MCF 10A (cell line): ENCODE data around the gene NRAS. TPM values are rescaled to one million over a fixed set of nuclear protein-coding genes. Genes with fewer than 3 reads are reported as not detected.
A peak's percentile ranks its signal among the peaks of the same experiment; 100 is the strongest.

Source experiments
- BruUV-seq: library from RNA; stranded (reverse); fragments of 400-500 nt; replicated peaks from 2 replicates; lab custom pipeline; 2021; lab: Mats Ljungman, UMichigan
- CTCF ChIA-PET: fragments of 300-600 bp; sonication (Branson Sonifier 250); formaldehyde crosslinking; extraction: SDS; loops from one replicate; lab custom pipeline; 2021; ENCODE audit warnings: antibody characterized with exemption, inconsistent platforms; lab: Yijun Ruan, JAX
- POLR2A ChIA-PET: fragments of 300-600, 350-650 bp; sonication (Branson Sonifier 250); formaldehyde crosslinking; extraction: SDS; loops from one replicate; lab custom pipeline; 2020; ENCODE audit warnings: antibody characterized with exemption, inconsistent platforms; lab: Yijun Ruan, JAX
- DNase-seq: peaks from one replicate; pipeline ENCODE4 v3.0.0-alpha.2; 2018; ENCODE audit not compliant: unreplicated experiment
- H3K27ac Mint-ChIP-seq: one replicate; pipeline ENCODE4 v1.8.0; 2022; ENCODE audit warnings: mild to moderate bottlenecking, low read depth, mixed read lengths; ENCODE audit not compliant: unreplicated experiment
- H3K27me3 Mint-ChIP-seq: one replicate; pipeline ENCODE4 v1.8.0; 2022; ENCODE audit warnings: mixed read lengths; ENCODE audit not compliant: insufficient read depth, unreplicated experiment
- H3K36me3 Mint-ChIP-seq: one replicate; pipeline ENCODE4 v1.8.0; 2022; ENCODE audit warnings: mild to moderate bottlenecking, moderate library complexity, mixed read lengths; ENCODE audit not compliant: insufficient read depth, unreplicated experiment
- H3K4me1 Mint-ChIP-seq: one replicate; pipeline ENCODE4 v1.8.0; 2022; ENCODE audit warnings: mixed read lengths; ENCODE audit not compliant: insufficient read depth, unreplicated experiment
- H3K4me3 Mint-ChIP-seq: one replicate; pipeline ENCODE4 v1.8.0; 2022; ENCODE audit warnings: mild to moderate bottlenecking, moderate library complexity, mixed read lengths; ENCODE audit not compliant: unreplicated experiment
- H3K9me3 Mint-ChIP-seq: one replicate; pipeline ENCODE4 v1.8.0; 2022; ENCODE audit warnings: mixed read lengths; ENCODE audit not compliant: unreplicated experiment
- intact Hi-C: fragments of 100-400 bp; cut with micrococcal nuclease; formaldehyde crosslinking; loops from 2 replicates; pipeline ENCODE4 v1.14.1; 2022
- total RNA-seq: library from RNA; stranded (reverse); gene quantifications from 2 replicates; pipeline ENCODE4 v1.2.3, GENCODE V29; 2022
- TF ChIP-seq, protein P1 (sequence below): fragments of 200-600 bp; IDR thresholded peaks from one replicate; pipeline ENCODE4 v1.8.0; 2022; ENCODE audit warnings: antibody characterized with exemption, mild to moderate bottlenecking; ENCODE audit not compliant: unreplicated experiment

Gene NRAS
- total RNA-seq, 1 experiment from 2014 or later = 38.9 TPM

DNA sequence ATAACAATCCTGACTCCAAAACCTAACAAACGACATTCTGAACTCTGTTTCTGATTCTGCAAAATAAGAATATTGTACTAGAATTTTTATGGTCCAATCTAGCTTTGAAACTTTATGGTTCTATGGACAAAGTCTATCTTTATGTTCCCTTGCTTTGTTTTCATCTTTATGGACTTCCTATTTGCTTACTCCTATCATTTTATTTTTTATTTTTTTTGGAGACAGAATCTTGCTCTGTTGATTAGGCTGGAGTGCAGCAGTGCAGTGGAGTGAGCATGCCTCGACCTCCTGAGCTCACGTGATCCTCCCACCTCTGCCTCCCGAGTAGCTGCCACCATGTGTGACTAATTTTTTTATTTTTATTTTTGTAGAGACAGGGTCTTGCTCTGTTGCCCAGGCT is 3.6 kb downstream of the NRAS start:
- Mint-ChIP-seq H3K27me3 (no peaks in the 10 kb centered on the region), H3K36me3 (peaks cover 84% of the 10 kb centered on the region)
- BruUV-seq = no TSS peak

GRCh38 chr1:114710360-114710759 is 6.2 kb downstream of the NRAS start:
- intact Hi-C loops = no loop called here
- Mint-ChIP-seq H3K9me3 (no peaks in the 10 kb centered on the region), H3K4me3 (no peak overlapping the region), H3K4me1 (peaks cover 5% of the 10 kb centered on the region), H3K27ac (no peak overlapping the region), H3K36me3 (peaks cover 84% of the 10 kb centered on the region), H3K27me3 (no peaks in the 10 kb centered on the region)
- ChIA-PET POLR2A (interaction anchor here (1.4 kb wide), 1 partner anchor 129 kb away, joined by 3 read pairs; no protein-coding TSS in a partner anchor), CTCF (no interaction called here)
- TF ChIP-seq, protein P1, sequence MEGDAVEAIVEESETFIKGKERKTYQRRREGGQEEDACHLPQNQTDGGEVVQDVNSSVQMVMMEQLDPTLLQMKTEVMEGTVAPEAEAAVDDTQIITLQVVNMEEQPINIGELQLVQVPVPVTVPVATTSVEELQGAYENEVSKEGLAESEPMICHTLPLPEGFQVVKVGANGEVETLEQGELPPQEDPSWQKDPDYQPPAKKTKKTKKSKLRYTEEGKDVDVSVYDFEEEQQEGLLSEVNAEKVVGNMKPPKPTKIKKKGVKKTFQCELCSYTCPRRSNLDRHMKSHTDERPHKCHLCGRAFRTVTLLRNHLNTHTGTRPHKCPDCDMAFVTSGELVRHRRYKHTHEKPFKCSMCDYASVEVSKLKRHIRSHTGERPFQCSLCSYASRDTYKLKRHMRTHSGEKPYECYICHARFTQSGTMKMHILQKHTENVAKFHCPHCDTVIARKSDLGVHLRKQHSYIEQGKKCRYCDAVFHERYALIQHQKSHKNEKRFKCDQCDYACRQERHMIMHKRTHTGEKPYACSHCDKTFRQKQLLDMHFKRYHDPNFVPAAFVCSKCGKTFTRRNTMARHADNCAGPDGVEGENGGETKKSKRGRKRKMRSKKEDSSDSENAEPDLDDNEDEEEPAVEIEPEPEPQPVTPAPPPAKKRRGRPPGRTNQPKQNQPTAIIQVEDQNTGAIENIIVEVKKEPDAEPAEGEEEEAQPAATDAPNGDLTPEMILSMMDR = no peak
- no TSS peak for BruUV-seq
- DNase-seq = no peak

More for the DNA sequence above, 3.6 kb downstream of the NRAS start:
- H3K27ac Mint-ChIP-seq = peak overlapping the region; percentile 73
- ChIA-PET CTCF (interaction anchor here (1.2 to 1.3 kb wide), 2 partner anchors 17 to 41 kb away, joined by 3 to 5 read pairs; partner anchors contain the start of gene AMPD1), POLR2A (interaction anchor here (0.6 to 1.2 kb wide), 2 partner anchors 13 to 513 kb away, joined by 3 to 4 read pairs; no protein-coding TSS in a partner anchor)
- peaks cover 14% of the 10 kb centered on the region for H3K4me1 Mint-ChIP-seq
- no peak for DNase-seq
- intact Hi-C loops = no loop called here
- TF ChIP-seq, protein P1 = no peak
- H3K9me3 Mint-ChIP-seq = no peaks in the 10 kb centered on the region
- no peak overlapping the region for H3K4me3 Mint-ChIP-seq

GRCh38 chr1:114707604-114708003 is 9.0 kb downstream of the NRAS start:
- DNase-seq = no peak
- H3K36me3 Mint-ChIP-seq = peaks cover 73% of the 10 kb centered on the region
- no peaks in the 10 kb centered on the region for H3K9me3 Mint-ChIP-seq
- H3K4me1 Mint-ChIP-seq = peaks cover 5% of the 10 kb centered on the region
- TF ChIP-seq, protein P1 = no peak
- BruUV-seq = no TSS peak
- POLR2A ChIA-PET = interaction anchor here (0.7 to 3.4 kb wide), 3 partner anchors 8 to 127 kb away, joined by 3 to 13 read pairs (median 3); partner anchors contain the start of gene NRAS
- H3K27ac Mint-ChIP-seq = no peak overlapping the region
- no peaks in the 10 kb centered on the region for H3K27me3 Mint-ChIP-seq
- H3K4me3 Mint-ChIP-seq = no peak overlapping the region
- intact Hi-C loops = no loop called here
- CTCF ChIA-PET = interaction anchor here (0.9 to 1.2 kb wide), 2 partner anchors 9 to 35 kb away, joined by 3 to 4 read pairs; partner anchors contain the start of gene NRAS

- H3K9me3 Mint-ChIP-seq = no peaks in the 10 kb centered on the region
- no peaks in the 10 kb centered on the region for H3K27me3 Mint-ChIP-seq
- H3K4me1 Mint-ChIP-seq = no peaks in the 10 kb centered on the region
- peaks cover 31% of the 10 kb centered on the region for H3K36me3 Mint-ChIP-seq
- TF ChIP-seq, protein P1 = no peak
- no peak overlapping the region for H3K27ac Mint-ChIP-seq
- no peak overlapping the region for H3K4me3 Mint-ChIP-seq
- ChIA-PET CTCF (interaction anchor here (1.0 kb wide), 1 partner anchor 31 kb away, joined by 3 read pairs; no protein-coding TSS in a partner anchor), POLR2A (interaction anchor here (1.6 to 2.4 kb wide), 3 partner anchors 13 to 54 kb away, joined by 3 to 11 read pairs (median 9); partner anchors contain the start of genes CSDE1, DENND2C and NRAS)
- no TSS peak for BruUV-seq
- intact Hi-C loops = no loop called here
- no peak for DNase-seq
Observed at GRCh38 chr1:114703242-114703641, 13.3 kb downstream of the NRAS start.
